CD4-positive, alpha-beta memory T cell (primary cell): ENCODE data around the gene DAGLB. TPM values are rescaled to one million over a fixed set of nuclear protein-coding genes. Genes with fewer than 3 reads are reported as not detected.

ENCODE experiments used
- CTCF ChIA-PET: fragments of 350-600 bp; sonication (Branson Sonifier 250); formaldehyde crosslinking; loops from one replicate; lab custom pipeline; 2021; ENCODE audit warnings: inconsistent platforms; ENCODE audit not compliant: partially characterized antibody; lab: Charles Lee
- POLR2A ChIA-PET: fragments of 350-600 bp; sonication (Branson Sonifier 250); formaldehyde crosslinking; loops from one replicate; lab custom pipeline; 2021; ENCODE audit not compliant: partially characterized antibody; lab: Charles Lee
- DNase-seq, 5 donors: peaks; one replicate each; pipeline versions ENCODE4 v3.0.0 to v3.0.0-alpha.2; 2020 to 2022; ENCODE audit warnings: mixed read lengths in 1 of 5
- H3K27ac ChIP-seq: one replicate; pipeline ENCODE4 v1.7.0; 2013; ENCODE audit warnings: low read depth, low read length
- H3K27me3 ChIP-seq: 2 replicates; pipeline ENCODE4 v1.7.0; 2013; ENCODE audit warnings: mild to moderate bottlenecking, low read length, moderate library complexity; ENCODE audit not compliant: insufficient read depth
- H3K36me3 ChIP-seq: 2 replicates; pipeline ENCODE4 v1.7.0; 2013; ENCODE audit warnings: mild to moderate bottlenecking, low read length, moderate library complexity; ENCODE audit not compliant: insufficient read depth
- H3K4me1 ChIP-seq: 2 replicates; pipeline ENCODE4 v1.7.0; 2013; ENCODE audit warnings: mild to moderate bottlenecking, low read length, moderate library complexity; ENCODE audit not compliant: insufficient read depth
- H3K4me3 ChIP-seq, 2 donors: one replicate each; pipeline ENCODE4 v1.7.0; 2013; ENCODE audit warnings: low read length in 2 of 2, mild to moderate bottlenecking in 1 of 2
- H3K9me3 ChIP-seq, 2 donors: one replicate each; pipeline ENCODE4 v1.7.0; 2013; ENCODE audit warnings: low read length in 2 of 2, control low read depth in 1 of 2; ENCODE audit not compliant: control insufficient read depth in 1 of 2
- H3K27ac Mint-ChIP-seq, 7 donors: one replicate each; pipeline ENCODE4 v1.8.0; 2020 to 2021; ENCODE audit warnings: mixed read lengths in 7 of 7, mild to moderate bottlenecking in 6 of 7, inconsistent platforms in 3 of 7, moderate library complexity in 3 of 7
- H3K27me3 Mint-ChIP-seq, 2 donors: one replicate each; pipeline ENCODE4 v1.8.0; 2020 to 2021; ENCODE audit warnings: mixed read lengths in 2 of 2
- H3K36me3 Mint-ChIP-seq, 2 donors: one replicate each; pipeline ENCODE4 v1.8.0; 2020 to 2021; ENCODE audit warnings: mixed read lengths in 2 of 2, inconsistent platforms in 1 of 2, mild to moderate bottlenecking in 1 of 2
- H3K4me1 Mint-ChIP-seq, 4 donors: one replicate each; pipeline ENCODE4 v1.8.0; 2020 to 2021; ENCODE audit warnings: mixed read lengths in 4 of 4, mild to moderate bottlenecking in 1 of 4
- H3K4me3 Mint-ChIP-seq, 8 donors: one replicate each; pipeline ENCODE4 v1.8.0; 2020 to 2021; ENCODE audit warnings: mixed read lengths in 8 of 8, mild to moderate bottlenecking in 7 of 8, moderate library complexity in 6 of 8, inconsistent platforms in 3 of 8
- H3K9me3 Mint-ChIP-seq, 8 donors: one replicate each; pipeline ENCODE4 v1.8.0; 2020 to 2021; ENCODE audit warnings: mixed read lengths in 8 of 8, mild to moderate bottlenecking in 5 of 8, inconsistent platforms in 3 of 8, moderate library complexity in 1 of 8
- intact Hi-C: fragments of 100-400 bp; cut with micrococcal nuclease; formaldehyde crosslinking; loops from one replicate; pipeline ENCODE4 v1.15.1; 2023
- polyA plus RNA-seq, 2 donors: library from polyadenylated mRNA; unstranded; fragments of 300-500 nt; fragmentation: Illumina TruSeq; gene quantifications; one replicate each; pipeline ENCODE4 v1.2.3, GENCODE V29; 2021
- total RNA-seq, 2 experiments: library from RNA; stranded (reverse); gene quantifications; one replicate each; pipeline ENCODE4 v1.2.3, GENCODE V29; 2021

The DAGLB gene
- total and polyA plus RNA-seq, 4 experiments from 2014 or later = 5.3 to 37.0 (median 24.5) TPM

GRCh38 chr7:6489612-6490011, 41.9 kb upstream of the DAGLB start:
- no peak overlapping the region for H3K4me3 Mint-ChIP-seq
- H3K4me3 ChIP-seq = no peak overlapping the region
- H3K36me3 Mint-ChIP-seq = no peaks in the 10 kb centered on the region
- peaks cover under 1 to 4% (median 3%) of the 10 kb centered on the region in 4 donors for H3K4me1 Mint-ChIP-seq
- H3K9me3 ChIP-seq = no peaks in the 10 kb centered on the region
- H3K27ac ChIP-seq = no peak overlapping the region
- H3K27me3 ChIP-seq = no peaks in the 10 kb centered on the region
- H3K27ac Mint-ChIP-seq = no peak overlapping the region
- no peaks in the 10 kb centered on the region for H3K36me3 ChIP-seq
- POLR2A ChIA-PET = no interaction called here
- no peaks in the 10 kb centered on the region for H3K27me3 Mint-ChIP-seq
- intact Hi-C loops = no loop called here
- no peak for DNase-seq
- no peaks in the 10 kb centered on the region for H3K9me3 Mint-ChIP-seq
- CTCF ChIA-PET = no interaction called here
- peaks cover 3% of the 10 kb centered on the region for H3K4me1 ChIP-seq

GRCh38 chr7:6487184-6487545, 39.4 kb upstream of the DAGLB start:
- Mint-ChIP-seq H3K4me1 (peaks cover 5 to 20% (median 15%) of the 10 kb centered on the region in 4 donors), H3K27ac (no peak overlapping the region), H3K9me3 (peaks cover 0 to 3% (median 0%) of the 10 kb centered on the region in 8 donors), H3K36me3 (peaks cover 0 to 3% of the 10 kb centered on the region in 2 donors), H3K27me3 (no peaks in the 10 kb centered on the region), H3K4me3 (no peak overlapping the region)
- CTCF ChIA-PET = no interaction called here
- Histone ChIP-seq H3K27me3 (no peaks in the 10 kb centered on the region), H3K4me1 (peaks cover 17% of the 10 kb centered on the region), H3K4me3 (no peak overlapping the region), H3K9me3 (no peaks in the 10 kb centered on the region), H3K36me3 (peaks cover 3% of the 10 kb centered on the region), H3K27ac (no peak overlapping the region)
- intact Hi-C loops = no loop called here
- DNase-seq = no peak
- POLR2A ChIA-PET = no interaction called here

GRCh38 chr7:6486438-6487183, 38.9 kb upstream of the DAGLB start:
- Histone ChIP-seq H3K4me3 (no peak overlapping the region), H3K9me3 (no peaks in the 10 kb centered on the region), H3K4me1 (peaks cover 22% of the 10 kb centered on the region), H3K36me3 (peaks cover 4% of the 10 kb centered on the region), H3K27me3 (no peaks in the 10 kb centered on the region), H3K27ac (no peak overlapping the region)
- peaks cover 8 to 26% (median 19%) of the 10 kb centered on the region in 4 donors for H3K4me1 Mint-ChIP-seq
- DNase-seq = no peak
- intact Hi-C loops = no loop called here
- H3K27me3 Mint-ChIP-seq = no peaks in the 10 kb centered on the region
- POLR2A ChIA-PET = no interaction called here
- H3K4me3 Mint-ChIP-seq = peak overlapping the region in 1 of 8 donors; percentile 51
- peaks cover 0 to 5% of the 10 kb centered on the region in 2 donors for H3K36me3 Mint-ChIP-seq
- CTCF ChIA-PET = interaction anchor here (0.6 kb wide), 1 partner anchor 24 kb away, joined by 3 read pairs; no protein-coding TSS in a partner anchor
- peaks cover 0 to 3% (median 0%) of the 10 kb centered on the region in 8 donors for H3K9me3 Mint-ChIP-seq
- H3K27ac Mint-ChIP-seq = no peak overlapping the region

- H3K27me3 Mint-ChIP-seq = no peaks in the 10 kb centered on the region
- no peaks in the 10 kb centered on the region for H3K27me3 ChIP-seq
- peaks cover 0 to 22% of the 10 kb centered on the region in 2 donors for H3K36me3 Mint-ChIP-seq
- DNase-seq = no peak
- H3K4me1 ChIP-seq = peaks cover 54% of the 10 kb centered on the region
- peaks cover 36 to 64% (median 49%) of the 10 kb centered on the region in 4 donors for H3K4me1 Mint-ChIP-seq
- ChIA-PET CTCF (no interaction called here), POLR2A (no interaction called here)
- H3K9me3 ChIP-seq = no peaks in the 10 kb centered on the region
- H3K27ac Mint-ChIP-seq = peak overlapping the region; percentile 78 to 97 (median 95)
- intact Hi-C loops = no loop called here
- H3K9me3 Mint-ChIP-seq = peaks cover 0 to 3% (median 0%) of the 10 kb centered on the region in 8 donors
- peaks cover 4% of the 10 kb centered on the region for H3K36me3 ChIP-seq
- no peak overlapping the region for H3K27ac ChIP-seq
- peak overlapping the region; percentile 91 to 99 (median 96) for H3K4me3 Mint-ChIP-seq
- peak overlapping the region in 1 of 2 donors; percentile 80 for H3K4me3 ChIP-seq
These were observed 35.0 kb upstream of the DAGLB start for GRCh38 chr7:6482743-6483119.

GRCh38 chr7:6482307-6482706, 34.6 kb upstream of the DAGLB start:
- peak overlapping the region; percentile 72 to 99 (median 96) for H3K4me3 Mint-ChIP-seq
- no peaks in the 10 kb centered on the region for H3K9me3 ChIP-seq
- peaks cover 57% of the 10 kb centered on the region for H3K4me1 ChIP-seq
- intact Hi-C loops = no loop called here
- DNase-seq = no peak
- POLR2A ChIA-PET = no interaction called here
- H3K27me3 Mint-ChIP-seq = no peaks in the 10 kb centered on the region
- H3K36me3 ChIP-seq = peaks cover 4% of the 10 kb centered on the region
- CTCF ChIA-PET = no interaction called here
- no peaks in the 10 kb centered on the region for H3K27me3 ChIP-seq
- H3K9me3 Mint-ChIP-seq = peaks cover 0 to 3% (median 0%) of the 10 kb centered on the region in 8 donors
- H3K36me3 Mint-ChIP-seq = peaks cover 0 to 25% of the 10 kb centered on the region in 2 donors
- H3K27ac Mint-ChIP-seq = peak overlapping the region in 5 of 7 donors; percentile 35 to 93 (median 60)
- no peak overlapping the region for H3K4me3 ChIP-seq
- H3K27ac ChIP-seq = no peak overlapping the region
- H3K4me1 Mint-ChIP-seq = peaks cover 40 to 68% (median 53%) of the 10 kb centered on the region in 4 donors

- Histone ChIP-seq H3K27me3 (no peaks in the 10 kb centered on the region), H3K36me3 (peaks cover 4% of the 10 kb centered on the region), H3K4me3 (no peak overlapping the region), H3K9me3 (no peaks in the 10 kb centered on the region), H3K27ac (no peak overlapping the region), H3K4me1 (peaks cover 65% of the 10 kb centered on the region)
- Mint-ChIP-seq H3K27me3 (no peaks in the 10 kb centered on the region), H3K9me3 (peaks cover 0 to 3% (median 0%) of the 10 kb centered on the region in 8 donors), H3K4me1 (peaks cover 44 to 77% (median 60%) of the 10 kb centered on the region in 4 donors), H3K4me3 (peak overlapping the region; percentile 31 to 76 (median 58)), H3K36me3 (peaks cover 0 to 29% of the 10 kb centered on the region in 2 donors), H3K27ac (peak overlapping the region in 4 of 7 donors; percentile 24 to 78 (median 50))
- intact Hi-C loops = no loop called here
- POLR2A ChIA-PET = no interaction called here
- CTCF ChIA-PET = no interaction called here
- no peak for DNase-seq
These were observed 33.7 kb upstream of the DAGLB start for GRCh38 chr7:6481445-6481844.

GRCh38 chr7:6480323-6480660, 32.5 kb upstream of the DAGLB start:
- peak overlapping the region in 5 of 8 donors; percentile 21 to 63 (median 53) for H3K4me3 Mint-ChIP-seq
- Histone ChIP-seq H3K27ac (no peak overlapping the region), H3K9me3 (no peaks in the 10 kb centered on the region), H3K4me1 (peaks cover 65% of the 10 kb centered on the region), H3K36me3 (peaks cover 4% of the 10 kb centered on the region), H3K4me3 (no peak overlapping the region), H3K27me3 (no peaks in the 10 kb centered on the region)
- peak overlapping the region in 5 of 7 donors; percentile 0 to 84 (median 60) for H3K27ac Mint-ChIP-seq
- H3K4me1 Mint-ChIP-seq = peaks cover 48 to 87% (median 67%) of the 10 kb centered on the region in 4 donors
- POLR2A ChIA-PET = interaction anchor here (1.2 kb wide), 1 partner anchor 32 kb away, joined by 4 read pairs; the partner anchor contains the start of gene DAGLB
- no peak for DNase-seq
- CTCF ChIA-PET = no interaction called here
- peaks cover 0 to 3% (median 0%) of the 10 kb centered on the region in 8 donors for H3K9me3 Mint-ChIP-seq
- intact Hi-C loops = no loop called here
- peaks cover 0 to 37% of the 10 kb centered on the region in 2 donors for H3K36me3 Mint-ChIP-seq
- no peaks in the 10 kb centered on the region for H3K27me3 Mint-ChIP-seq
